Liver (tissue), 9 donors: ENCODE results near the gene PSMA5. TPM values are rescaled to one million over a fixed set of nuclear protein-coding genes. Genes with fewer than 3 reads are reported as not detected.

ENCODE experiments used
- DNase-seq: peaks from one replicate; pipeline ENCODE4 v3.0.0-alpha.2; 2017; ENCODE audit warnings: low spot score
- H3K27ac ChIP-seq, 2 donors: one replicate each; pipeline ENCODE4 v1.7.0; 2013; ENCODE audit warnings: inconsistent platforms in 2 of 2, low read length in 2 of 2, control low read depth in 1 of 2, low read depth in 1 of 2, mild to moderate bottlenecking in 1 of 2
- H3K27me3 ChIP-seq, 4 donors: one replicate each; pipeline versions ENCODE4 v1.6.1 to v1.7.0; 2013; ENCODE audit warnings: low read length in 3 of 4, inconsistent platforms in 1 of 4, mild to moderate bottlenecking in 1 of 4, moderate library complexity in 1 of 4; ENCODE audit not compliant: control insufficient read depth in 4 of 4, insufficient read depth in 4 of 4
- H3K36me3 ChIP-seq, 4 donors: one replicate each; pipeline versions ENCODE4 v1.6.1 to v1.7.0; 2013; ENCODE audit warnings: low read length in 3 of 4, mild to moderate bottlenecking in 3 of 4, low read depth in 1 of 4, moderate library complexity in 1 of 4; ENCODE audit not compliant: control insufficient read depth in 4 of 4, insufficient read depth in 3 of 4
- H3K4me1 ChIP-seq, 4 donors: one replicate each; pipeline versions ENCODE4 v1.6.1 to v1.7.0; 2013; ENCODE audit warnings: low read length in 3 of 4, mild to moderate bottlenecking in 3 of 4, moderate library complexity in 1 of 4; ENCODE audit not compliant: control insufficient read depth in 4 of 4, insufficient read depth in 4 of 4
- H3K4me3 ChIP-seq, 3 donors: one replicate each; pipeline versions ENCODE4 v1.6.1 to v1.7.0; 2013; ENCODE audit warnings: low read length in 3 of 3, control low read depth in 1 of 3, low read depth in 1 of 3, mild to moderate bottlenecking in 1 of 3
- H3K9ac ChIP-seq, 2 donors: one replicate each; pipeline ENCODE4 v1.7.0; 2013; ENCODE audit warnings: low read length in 2 of 2, mild to moderate bottlenecking in 2 of 2, moderate library complexity in 2 of 2, control low read depth in 1 of 2, low read depth in 1 of 2
- H3K9me3 ChIP-seq, 4 donors: one replicate each; pipeline versions ENCODE4 v1.6.1 to v1.7.0; 2013; ENCODE audit warnings: low read length in 3 of 4; ENCODE audit not compliant: control insufficient read depth in 4 of 4
- EGR1 ChIP-seq, 2 donors: IDR thresholded peaks; 2 replicates each; pipeline ENCODE4 v1.6.1; 2016 to 2018; ENCODE audit warnings: antibody characterized with exemption in 2 of 2, low read depth in 2 of 2
- FOXA1 ChIP-seq: IDR thresholded peaks from 2 replicates; pipeline ENCODE4 v1.6.1; 2016; ENCODE audit warnings: antibody characterized with exemption
- FOXA2 ChIP-seq: IDR thresholded peaks from 2 replicates; pipeline ENCODE4 v1.6.1; 2016; ENCODE audit warnings: antibody characterized with exemption
- GABPA ChIP-seq, 2 donors: IDR thresholded peaks in 1 of 2; conservative IDR thresholded peaks in 1 of 2; 2 replicates each; pipeline ENCODE4 v1.6.1; 2016; ENCODE audit warnings: antibody characterized with exemption in 2 of 2, mild to moderate bottlenecking in 1 of 2, moderate library complexity in 1 of 2
- HNF4A ChIP-seq, 2 donors: conservative IDR thresholded peaks; 2 replicates each; pipeline ENCODE4 v1.6.1; 2016; ENCODE audit warnings: antibody characterized with exemption in 2 of 2, mild to moderate bottlenecking in 2 of 2
- HNF4G ChIP-seq: IDR thresholded peaks from 2 replicates; pipeline ENCODE4 v1.6.1; 2016; ENCODE audit warnings: antibody characterized with exemption
- JUND ChIP-seq, 2 donors: IDR thresholded peaks; 2 replicates each; pipeline ENCODE4 v1.6.1; 2016; ENCODE audit warnings: antibody characterized with exemption in 2 of 2
- NR2F2 ChIP-seq: IDR thresholded peaks from 2 replicates; pipeline ENCODE4 v1.6.1; 2016; ENCODE audit warnings: antibody characterized with exemption
- RAD21 ChIP-seq, 2 donors: IDR thresholded peaks; 2 replicates each; pipeline ENCODE4 v1.6.1; 2016; ENCODE audit warnings: antibody characterized with exemption in 2 of 2, mild to moderate bottlenecking in 2 of 2
- RXRA ChIP-seq, 2 donors: IDR thresholded peaks; 2 replicates each; pipeline ENCODE4 v1.6.1; 2017 to 2018; ENCODE audit warnings: antibody characterized with exemption in 2 of 2, mild to moderate bottlenecking in 1 of 2
- SP1 ChIP-seq: IDR thresholded peaks from 2 replicates; pipeline ENCODE4 v1.6.1; 2018; ENCODE audit warnings: antibody characterized with exemption, mild to moderate bottlenecking
- TAF1 ChIP-seq: conservative IDR thresholded peaks from 2 replicates; pipeline ENCODE4 v1.6.1; 2016; ENCODE audit warnings: antibody characterized with exemption, mild to moderate bottlenecking
- YY1 ChIP-seq: IDR thresholded peaks from 2 replicates; pipeline ENCODE4 v1.6.1; 2016; ENCODE audit warnings: antibody characterized with exemption, mild to moderate bottlenecking
- WGBS: extraction: QIAGEN DNeasy Blood & Tissue Kit; methylation state at CpG from one replicate; pipeline ENCODE4 v1.1.7; 2013; 5-methylcytosine and 5-hydroxymethylcytosine counted together
- polyA plus RNA-seq, 2 donors: library from polyadenylated mRNA; stranded (reverse) in 1 of 2; unstranded in 1 of 2; fragments of 200-250 nt in 1 of 2; fragments of >200 nt in 1 of 2; fragmentation: Nextera tagmentation in 1 of 2; extraction: Ambion mirVana in 1 of 2; gene quantifications; one replicate each; pipeline versions ENCODE4 v1.2.1 to v1.2.3, GENCODE V29; 2013 to 2015
- total RNA-seq, 2 donors: library from RNA; depleted of rRNA; stranded (reverse); fragments of >200 nt; gene quantifications; one replicate each; pipeline ENCODE4 v1.2.3, GENCODE V29; 2014
- TF ChIP-seq, protein P1 (sequence below): IDR thresholded peaks from 2 replicates; pipeline ENCODE4 v1.6.1; 2016; ENCODE audit warnings: antibody characterized with exemption, mild to moderate bottlenecking
- TF ChIP-seq, protein P2 (sequence below): fragments of 150-350 bp; IDR thresholded peaks from 2 replicates; pipeline ENCODE4 v1.5.1; 2017; ENCODE audit warnings: improper control_type of control experiment, low read depth, low read length; ENCODE audit not compliant: missing input control
- TF ChIP-seq, protein P3 (sequence below): IDR thresholded peaks from 2 replicates; pipeline ENCODE4 v1.6.1; 2016; ENCODE audit warnings: antibody characterized with exemption
- TF ChIP-seq, protein P4 (sequence below): IDR thresholded peaks from 2 replicates; pipeline ENCODE4 v1.6.1; 2016; ENCODE audit warnings: antibody characterized with exemption
- TF ChIP-seq, protein P5 (sequence below): IDR thresholded peaks from 2 replicates; pipeline ENCODE4 v1.6.1; 2016; ENCODE audit warnings: antibody characterized with exemption
- donor health status: healthy.
- donor health status: healthy.
- donor health status: healthy.
- donor health status: healthy.
- donor health status: healthy.

Gene PSMA5
- total RNA-seq (10 to 100 TPM; 26.3 to 73.2 TPM), polyA plus RNA-seq (10 to 100 TPM; 62.5 to 88.6 TPM)

DNA sequence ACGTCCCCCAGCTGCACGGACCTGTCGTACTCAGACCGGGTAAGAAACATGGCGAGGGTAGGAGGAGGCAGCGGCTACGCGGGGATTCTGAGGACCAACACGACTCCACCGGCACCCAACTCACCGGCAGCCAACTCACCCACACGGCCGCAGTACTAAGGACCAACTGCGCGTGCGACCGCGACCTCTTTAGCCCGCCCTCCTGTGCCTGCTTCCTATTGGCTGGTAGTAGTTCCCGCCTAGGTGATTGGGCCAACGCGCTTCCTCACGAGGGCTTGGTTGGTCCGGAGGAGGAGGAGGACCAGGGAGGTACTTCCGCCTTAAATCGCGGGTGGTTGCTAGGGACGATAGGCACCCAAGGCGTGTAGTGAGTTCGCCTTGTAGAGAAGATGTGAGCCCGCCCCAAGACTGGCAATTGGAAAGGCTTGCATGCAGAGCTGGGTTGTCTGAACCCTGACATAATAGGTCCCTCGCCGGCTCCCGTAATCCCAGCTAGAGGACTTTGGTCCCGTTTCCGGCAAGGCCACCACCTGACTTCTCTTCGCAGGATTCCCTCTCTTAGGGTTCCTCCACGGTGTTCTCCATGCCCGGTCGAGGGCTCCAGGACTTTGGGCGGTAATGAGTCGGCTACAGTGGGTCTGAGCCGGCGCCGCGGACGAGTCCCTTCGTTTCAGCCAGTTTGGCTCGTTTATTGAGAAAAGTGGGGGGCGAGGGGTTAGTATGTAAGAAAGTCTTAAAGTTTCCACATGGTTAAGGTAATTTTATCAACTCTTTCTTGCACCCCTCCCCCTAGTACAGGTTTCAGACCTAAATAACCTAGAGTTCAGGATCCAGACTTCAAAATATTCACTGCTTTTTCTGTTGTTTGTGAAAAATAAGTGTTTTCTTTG is at the start of gene PSMA5:
TSS of gene PSMA5 (minus strand) at position 168 of the 890 bp plus-strand sequence. CDS start at position 50, 118 bp downstream.
- peak within 1 kb of the TSS; percentile 83 to 91 for H3K27ac ChIP-seq
- peaks cover 0 to 2% (median under 1%) of the 10 kb centered on the region in 4 donors for H3K36me3 ChIP-seq
- peak within 1 kb of the TSS; percentile 82 to 96 (median 89) for H3K4me3 ChIP-seq
- peak; percentile 94 for DNase-seq
- peaks cover 0 to 29% (median 18%) of the 10 kb centered on the region in 4 donors for H3K4me1 ChIP-seq
- peak within 1 kb of the TSS; percentile 70 to 89 for H3K9ac ChIP-seq
- WGBS: under 1% methylated on average over 50 of the region's 50 CpGs
- H3K27me3 ChIP-seq: no peaks in the 10 kb centered on the region
- H3K9me3 ChIP-seq: no peaks in the 10 kb centered on the region
- TF ChIP-seq, protein P1, sequence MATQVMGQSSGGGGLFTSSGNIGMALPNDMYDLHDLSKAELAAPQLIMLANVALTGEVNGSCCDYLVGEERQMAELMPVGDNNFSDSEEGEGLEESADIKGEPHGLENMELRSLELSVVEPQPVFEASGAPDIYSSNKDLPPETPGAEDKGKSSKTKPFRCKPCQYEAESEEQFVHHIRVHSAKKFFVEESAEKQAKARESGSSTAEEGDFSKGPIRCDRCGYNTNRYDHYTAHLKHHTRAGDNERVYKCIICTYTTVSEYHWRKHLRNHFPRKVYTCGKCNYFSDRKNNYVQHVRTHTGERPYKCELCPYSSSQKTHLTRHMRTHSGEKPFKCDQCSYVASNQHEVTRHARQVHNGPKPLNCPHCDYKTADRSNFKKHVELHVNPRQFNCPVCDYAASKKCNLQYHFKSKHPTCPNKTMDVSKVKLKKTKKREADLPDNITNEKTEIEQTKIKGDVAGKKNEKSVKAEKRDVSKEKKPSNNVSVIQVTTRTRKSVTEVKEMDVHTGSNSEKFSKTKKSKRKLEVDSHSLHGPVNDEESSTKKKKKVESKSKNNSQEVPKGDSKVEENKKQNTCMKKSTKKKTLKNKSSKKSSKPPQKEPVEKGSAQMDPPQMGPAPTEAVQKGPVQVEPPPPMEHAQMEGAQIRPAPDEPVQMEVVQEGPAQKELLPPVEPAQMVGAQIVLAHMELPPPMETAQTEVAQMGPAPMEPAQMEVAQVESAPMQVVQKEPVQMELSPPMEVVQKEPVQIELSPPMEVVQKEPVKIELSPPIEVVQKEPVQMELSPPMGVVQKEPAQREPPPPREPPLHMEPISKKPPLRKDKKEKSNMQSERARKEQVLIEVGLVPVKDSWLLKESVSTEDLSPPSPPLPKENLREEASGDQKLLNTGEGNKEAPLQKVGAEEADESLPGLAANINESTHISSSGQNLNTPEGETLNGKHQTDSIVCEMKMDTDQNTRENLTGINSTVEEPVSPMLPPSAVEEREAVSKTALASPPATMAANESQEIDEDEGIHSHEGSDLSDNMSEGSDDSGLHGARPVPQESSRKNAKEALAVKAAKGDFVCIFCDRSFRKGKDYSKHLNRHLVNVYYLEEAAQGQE: peak; percentile 78
- peak; percentile 92 for TF ChIP-seq HNF4A (conservative IDR thresholded peaks at IDR 0.05)
- TF ChIP-seq YY1: peak; percentile 89
- TF ChIP-seq RAD21 (IDR thresholded peaks at IDR 0.05): no peak
- TF ChIP-seq FOXA2: peak; percentile 14
- peak; percentile 88 for TF ChIP-seq SP1
- no peak for TF ChIP-seq EGR1 (IDR thresholded peaks at IDR 0.05; ENCODE audit: low read depth in 2 of 2)
- TF ChIP-seq JUND (IDR thresholded peaks at IDR 0.05): peak in 1 of 2 donors; percentile 52
- no peak for TF ChIP-seq FOXA1
- TF ChIP-seq TAF1: peak; percentile 94
- TF ChIP-seq, protein P2, sequence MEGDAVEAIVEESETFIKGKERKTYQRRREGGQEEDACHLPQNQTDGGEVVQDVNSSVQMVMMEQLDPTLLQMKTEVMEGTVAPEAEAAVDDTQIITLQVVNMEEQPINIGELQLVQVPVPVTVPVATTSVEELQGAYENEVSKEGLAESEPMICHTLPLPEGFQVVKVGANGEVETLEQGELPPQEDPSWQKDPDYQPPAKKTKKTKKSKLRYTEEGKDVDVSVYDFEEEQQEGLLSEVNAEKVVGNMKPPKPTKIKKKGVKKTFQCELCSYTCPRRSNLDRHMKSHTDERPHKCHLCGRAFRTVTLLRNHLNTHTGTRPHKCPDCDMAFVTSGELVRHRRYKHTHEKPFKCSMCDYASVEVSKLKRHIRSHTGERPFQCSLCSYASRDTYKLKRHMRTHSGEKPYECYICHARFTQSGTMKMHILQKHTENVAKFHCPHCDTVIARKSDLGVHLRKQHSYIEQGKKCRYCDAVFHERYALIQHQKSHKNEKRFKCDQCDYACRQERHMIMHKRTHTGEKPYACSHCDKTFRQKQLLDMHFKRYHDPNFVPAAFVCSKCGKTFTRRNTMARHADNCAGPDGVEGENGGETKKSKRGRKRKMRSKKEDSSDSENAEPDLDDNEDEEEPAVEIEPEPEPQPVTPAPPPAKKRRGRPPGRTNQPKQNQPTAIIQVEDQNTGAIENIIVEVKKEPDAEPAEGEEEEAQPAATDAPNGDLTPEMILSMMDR: no peak
- TF ChIP-seq GABPA (IDR thresholded peaks at IDR 0.05 in 1 of 2, conservative IDR thresholded peaks at IDR 0.05 in 1 of 2): peak; percentile 66 to 92
- TF ChIP-seq HNF4G: peak; percentile 94
- TF ChIP-seq, protein P3, sequence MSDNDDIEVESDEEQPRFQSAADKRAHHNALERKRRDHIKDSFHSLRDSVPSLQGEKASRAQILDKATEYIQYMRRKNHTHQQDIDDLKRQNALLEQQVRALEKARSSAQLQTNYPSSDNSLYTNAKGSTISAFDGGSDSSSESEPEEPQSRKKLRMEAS: peak; percentile 94
- peak; percentile 73 for TF ChIP-seq NR2F2
- TF ChIP-seq, protein P4, sequence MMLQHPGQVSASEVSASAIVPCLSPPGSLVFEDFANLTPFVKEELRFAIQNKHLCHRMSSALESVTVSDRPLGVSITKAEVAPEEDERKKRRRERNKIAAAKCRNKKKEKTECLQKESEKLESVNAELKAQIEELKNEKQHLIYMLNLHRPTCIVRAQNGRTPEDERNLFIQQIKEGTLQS: peak; percentile 8
- TF ChIP-seq RXRA (IDR thresholded peaks at IDR 0.05): peak; percentile 73 to 74
- TF ChIP-seq, protein P5, sequence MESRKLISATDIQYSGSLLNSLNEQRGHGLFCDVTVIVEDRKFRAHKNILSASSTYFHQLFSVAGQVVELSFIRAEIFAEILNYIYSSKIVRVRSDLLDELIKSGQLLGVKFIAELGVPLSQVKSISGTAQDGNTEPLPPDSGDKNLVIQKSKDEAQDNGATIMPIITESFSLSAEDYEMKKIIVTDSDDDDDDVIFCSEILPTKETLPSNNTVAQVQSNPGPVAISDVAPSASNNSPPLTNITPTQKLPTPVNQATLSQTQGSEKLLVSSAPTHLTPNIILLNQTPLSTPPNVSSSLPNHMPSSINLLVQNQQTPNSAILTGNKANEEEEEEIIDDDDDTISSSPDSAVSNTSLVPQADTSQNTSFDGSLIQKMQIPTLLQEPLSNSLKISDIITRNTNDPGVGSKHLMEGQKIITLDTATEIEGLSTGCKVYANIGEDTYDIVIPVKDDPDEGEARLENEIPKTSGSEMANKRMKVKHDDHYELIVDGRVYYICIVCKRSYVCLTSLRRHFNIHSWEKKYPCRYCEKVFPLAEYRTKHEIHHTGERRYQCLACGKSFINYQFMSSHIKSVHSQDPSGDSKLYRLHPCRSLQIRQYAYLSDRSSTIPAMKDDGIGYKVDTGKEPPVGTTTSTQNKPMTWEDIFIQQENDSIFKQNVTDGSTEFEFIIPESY: peak; percentile 96
